CD4-positive, alpha-beta T cell (primary cell): ENCODE data around the gene IL17REL. TPM values are rescaled to one million over a fixed set of nuclear protein-coding genes. Genes with fewer than 3 reads are reported as not detected.

ENCODE experiments used
- ATAC-seq: fragments of 200-7000 bp; cut with Tn5 transposase; one replicate; pipeline ENCODE4 v1.10.0; 2022; ENCODE audit warnings: mild to moderate bottlenecking; ENCODE audit not compliant: poor library complexity
- CTCF ChIA-PET: fragments of 350-600 bp; sonication (Branson Sonifier 250); formaldehyde crosslinking; loops from one replicate; lab custom pipeline; 2021; ENCODE audit warnings: antibody characterized with exemption, inconsistent platforms; lab: Charles Lee
- POLR2A ChIA-PET: fragments of 350-600 bp; sonication (Branson Sonifier 250); formaldehyde crosslinking; loops from one replicate; lab custom pipeline; 2021; ENCODE audit warnings: antibody characterized with exemption, inconsistent platforms; lab: Charles Lee
- DNase-seq, 14 experiments: peaks; one replicate each; pipeline ENCODE4 v3.0.0-alpha.2; 2013 to 2020; ENCODE audit warnings: mixed read lengths in 2 of 14
- H3K27ac ChIP-seq, 2 donors: one replicate each; pipeline versions ENCODE4 v1.5.1 to v1.7.0; 2013; ENCODE audit warnings: low read length in 2 of 2, low read depth in 1 of 2, mild to moderate bottlenecking in 1 of 2
- H3K27me3 ChIP-seq, 2 experiments: 1 replicate in 1 of 2; 2 replicates in 1 of 2; pipeline versions ENCODE4 v1.6.1 to v1.7.0; 2013; ENCODE audit warnings: low read length in 2 of 2, control low read depth in 1 of 2, mild to moderate bottlenecking in 1 of 2, moderate library complexity in 1 of 2; ENCODE audit not compliant: insufficient read depth in 2 of 2, control insufficient read depth in 1 of 2
- H3K36me3 ChIP-seq: one replicate; pipeline ENCODE4 v1.6.1; 2013; ENCODE audit warnings: low read length, control low read depth; ENCODE audit not compliant: insufficient read depth
- H3K4me1 ChIP-seq: one replicate; pipeline ENCODE4 v1.6.1; 2013; ENCODE audit warnings: low read length, control low read depth; ENCODE audit not compliant: insufficient read depth
- H3K4me3 ChIP-seq: one replicate; pipeline ENCODE4 v1.5.1; 2013; ENCODE audit warnings: mild to moderate bottlenecking, low read length, moderate library complexity
- H3K9me3 ChIP-seq, 2 experiments: 1 replicate in 1 of 2; 2 replicates in 1 of 2; pipeline versions ENCODE4 v1.6.1 to v1.7.0; 2013; ENCODE audit warnings: low read length in 2 of 2, mild to moderate bottlenecking in 2 of 2, control low read depth in 1 of 2, moderate library complexity in 1 of 2; ENCODE audit not compliant: control insufficient read depth in 1 of 2, insufficient read depth in 1 of 2
- H3K27ac Mint-ChIP-seq: one replicate; pipeline ENCODE4 v1.8.0; 2020; ENCODE audit warnings: mixed read lengths
- H3K27me3 Mint-ChIP-seq: one replicate; pipeline ENCODE4 v1.8.0; 2021; ENCODE audit warnings: mixed read lengths
- H3K36me3 Mint-ChIP-seq: one replicate; pipeline ENCODE4 v1.8.0; 2021; ENCODE audit warnings: low read depth, mixed read lengths
- H3K4me1 Mint-ChIP-seq: one replicate; pipeline ENCODE4 v1.8.0; 2021; ENCODE audit warnings: low read depth, mixed read lengths
- H3K4me3 Mint-ChIP-seq: one replicate; pipeline ENCODE4 v1.8.0; 2020; ENCODE audit warnings: mild to moderate bottlenecking, mixed read lengths
- H3K9me3 Mint-ChIP-seq: one replicate; pipeline ENCODE4 v1.8.0; 2020; ENCODE audit warnings: mixed read lengths
- intact Hi-C, 2 experiments: fragments of 100-400 bp; cut with DNase I in 1 of 2; cut with micrococcal nuclease in 1 of 2; formaldehyde crosslinking; loops; one replicate each; pipeline versions ENCODE4 v1.15.1 to v1.9.0; 2023 to 2025; cut with DNase I, micrococcal nuclease
- total RNA-seq, 174 experiments: library from RNA in 2 of 174; stranded (reverse) in 2 of 174; gene quantifications; one replicate each; pipeline ENCODE4 v1.2.3 and lab custom pipeline; 2021 to 2026
- TF ChIP-seq, protein P1 (sequence below): fragments of 200-600 bp; IDR thresholded peaks from one replicate; pipeline ENCODE4 v1.8.0; 2022; ENCODE audit warnings: antibody characterized with exemption, mild to moderate bottlenecking

IL17REL gene
- total RNA-seq, 2 experiments from 2014 or later: not detected

DNA sequence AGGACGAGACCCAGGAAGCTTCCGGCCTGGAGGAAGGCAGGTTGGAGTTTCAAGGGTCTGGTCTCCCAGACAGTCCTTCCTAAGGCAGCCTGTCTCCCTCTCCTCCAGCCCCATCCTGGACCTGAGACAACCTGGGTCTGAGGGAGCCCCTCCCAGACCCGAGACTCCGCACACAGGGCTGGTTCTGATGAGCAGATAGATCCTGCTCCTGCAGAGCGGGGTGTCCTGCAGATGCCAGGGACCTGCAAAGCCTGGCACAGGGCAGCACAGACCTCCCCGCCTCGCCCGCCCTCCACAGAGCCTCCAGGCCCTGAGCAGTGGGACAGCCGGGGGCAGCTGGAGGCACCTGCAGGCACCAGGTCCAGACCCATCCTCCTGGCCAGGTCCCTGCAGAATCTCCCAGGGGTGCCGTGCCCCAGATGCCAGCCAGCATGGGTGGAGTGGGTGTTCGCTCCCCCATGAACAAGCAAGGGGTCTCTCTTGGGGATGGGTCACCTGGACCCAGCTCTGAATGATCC, 44.2 kb downstream of the IL17REL start:
- Mint-ChIP-seq H3K36me3 (peaks cover 32% of the 10 kb centered on the region), H3K27me3 (no peaks in the 10 kb centered on the region), H3K9me3 (no peaks in the 10 kb centered on the region), H3K4me1 (peaks cover 38% of the 10 kb centered on the region), H3K27ac (peak overlapping the region; percentile 70), H3K4me3 (peak overlapping the region; percentile 30)
- intact Hi-C loops: no loop called here
- ChIA-PET CTCF (no interaction called here), POLR2A (interaction anchor here (3.6 kb wide), 1 partner anchor 32 kb away, joined by 32 read pairs; no protein-coding TSS in a partner anchor)
- Histone ChIP-seq H3K9me3 (no peaks in the 10 kb centered on the region), H3K36me3 (peaks cover 17% of the 10 kb centered on the region), H3K4me1 (peaks cover 80% of the 10 kb centered on the region), H3K27ac (no peak overlapping the region), H3K4me3 (no peak overlapping the region), H3K27me3 (no peaks in the 10 kb centered on the region)
- ATAC-seq (no peak), DNase-seq (peak in 4 of 14 experiments; percentile 4 to 50 (median 29))
- TF ChIP-seq, protein P1, sequence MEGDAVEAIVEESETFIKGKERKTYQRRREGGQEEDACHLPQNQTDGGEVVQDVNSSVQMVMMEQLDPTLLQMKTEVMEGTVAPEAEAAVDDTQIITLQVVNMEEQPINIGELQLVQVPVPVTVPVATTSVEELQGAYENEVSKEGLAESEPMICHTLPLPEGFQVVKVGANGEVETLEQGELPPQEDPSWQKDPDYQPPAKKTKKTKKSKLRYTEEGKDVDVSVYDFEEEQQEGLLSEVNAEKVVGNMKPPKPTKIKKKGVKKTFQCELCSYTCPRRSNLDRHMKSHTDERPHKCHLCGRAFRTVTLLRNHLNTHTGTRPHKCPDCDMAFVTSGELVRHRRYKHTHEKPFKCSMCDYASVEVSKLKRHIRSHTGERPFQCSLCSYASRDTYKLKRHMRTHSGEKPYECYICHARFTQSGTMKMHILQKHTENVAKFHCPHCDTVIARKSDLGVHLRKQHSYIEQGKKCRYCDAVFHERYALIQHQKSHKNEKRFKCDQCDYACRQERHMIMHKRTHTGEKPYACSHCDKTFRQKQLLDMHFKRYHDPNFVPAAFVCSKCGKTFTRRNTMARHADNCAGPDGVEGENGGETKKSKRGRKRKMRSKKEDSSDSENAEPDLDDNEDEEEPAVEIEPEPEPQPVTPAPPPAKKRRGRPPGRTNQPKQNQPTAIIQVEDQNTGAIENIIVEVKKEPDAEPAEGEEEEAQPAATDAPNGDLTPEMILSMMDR: no peak

DNA sequence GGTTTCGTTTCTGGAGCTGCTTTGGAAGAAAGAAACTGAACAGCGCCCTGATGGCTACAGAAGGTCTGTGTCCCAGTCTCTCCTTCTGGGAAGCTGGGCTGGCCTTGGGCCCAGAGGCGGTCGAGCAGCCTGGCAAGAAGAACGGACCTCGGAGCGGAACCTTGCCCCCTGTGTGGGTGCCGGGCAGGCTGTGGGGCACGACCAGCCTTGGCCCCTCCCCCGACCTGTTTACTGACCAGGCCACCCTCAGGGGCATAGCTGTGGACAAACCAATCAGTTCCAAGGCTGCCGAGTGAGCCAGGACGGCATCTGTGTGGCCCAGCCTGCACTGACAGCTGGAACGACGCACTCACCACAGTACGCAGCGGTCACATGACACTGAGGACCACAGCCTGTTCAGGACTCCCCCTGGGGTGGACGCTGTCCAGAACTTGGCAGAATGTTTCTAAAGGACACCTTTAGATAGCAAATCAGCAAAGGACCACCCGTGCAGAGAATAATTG, 44.8 kb downstream of the IL17REL start:
- peak in 4 of 14 experiments; percentile 1 to 45 (median 29) for DNase-seq
- Mint-ChIP-seq H3K9me3 (no peaks in the 10 kb centered on the region), H3K27me3 (no peaks in the 10 kb centered on the region), H3K27ac (peak overlapping the region; percentile 70), H3K4me3 (peak overlapping the region; percentile 77), H3K36me3 (peaks cover 37% of the 10 kb centered on the region), H3K4me1 (peaks cover 39% of the 10 kb centered on the region)
- TF ChIP-seq, protein P1: no peak
- Histone ChIP-seq H3K27me3 (no peaks in the 10 kb centered on the region), H3K27ac (no peak overlapping the region), H3K9me3 (no peaks in the 10 kb centered on the region), H3K4me1 (peaks cover 85% of the 10 kb centered on the region), H3K4me3 (no peak overlapping the region), H3K36me3 (peaks cover 23% of the 10 kb centered on the region)
- ChIA-PET CTCF (interaction anchor here (1.3 kb wide), 1 partner anchor 16 kb away, joined by 4 read pairs; no protein-coding TSS in a partner anchor), POLR2A (interaction anchor here (0.6 to 3.6 kb wide), 7 partner anchors 8 to 63 kb away, joined by 3 to 32 read pairs (median 5); no protein-coding TSS in a partner anchor)
- no peak for ATAC-seq
- intact Hi-C loops: no loop called here

DNA sequence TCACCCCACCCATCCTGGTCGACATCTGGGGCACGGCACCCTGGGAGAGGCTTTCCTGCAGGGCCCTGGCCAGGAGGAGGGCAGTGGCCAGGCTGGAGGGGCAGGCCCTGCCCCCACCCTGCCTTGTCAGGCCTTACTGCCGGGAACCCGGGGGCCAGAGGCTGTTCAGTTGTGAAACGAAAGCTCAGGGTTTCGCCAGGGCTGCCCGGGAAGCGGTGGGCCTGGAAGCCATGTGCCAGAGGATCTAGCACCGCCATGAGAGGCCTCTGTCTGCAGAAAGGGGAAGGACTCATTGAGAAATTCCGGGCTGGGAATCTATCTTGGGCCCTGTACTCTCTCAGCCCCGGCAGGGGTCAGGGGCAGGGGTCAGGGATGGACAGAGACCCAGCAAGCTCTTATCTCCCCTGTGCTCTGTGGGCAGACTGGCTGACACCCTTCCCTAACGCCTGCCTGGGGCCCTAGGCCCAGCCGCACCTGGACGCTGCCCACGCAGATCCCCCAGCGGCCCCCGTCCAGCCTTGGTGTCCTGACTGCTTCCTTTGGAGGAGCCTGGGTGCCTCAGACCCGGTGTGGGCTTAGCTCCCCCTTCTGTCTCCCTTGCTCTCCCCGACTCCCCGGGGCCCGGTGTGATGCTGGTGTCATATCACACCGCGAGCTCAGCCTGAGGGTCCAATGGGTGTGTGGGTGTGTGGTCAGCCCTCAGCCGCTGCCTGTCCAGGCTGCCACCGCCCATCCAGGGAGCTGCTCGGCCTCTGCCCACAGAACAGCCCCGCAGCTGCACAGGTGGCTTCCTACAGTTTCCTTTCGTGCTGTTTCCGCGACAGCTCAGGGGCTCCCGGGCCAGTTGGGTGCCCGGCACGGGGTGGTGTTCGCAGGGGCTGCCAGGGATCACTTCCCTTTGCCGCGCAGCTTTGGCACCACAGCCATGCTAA, 45.5 kb downstream of the IL17REL start:
- H3K4me3 ChIP-seq: no peak overlapping the region
- H3K36me3 ChIP-seq: peaks cover 28% of the 10 kb centered on the region
- Mint-ChIP-seq H3K27ac (peak overlapping the region; percentile 97), H3K4me3 (peak overlapping the region; percentile 77), H3K36me3 (peaks cover 42% of the 10 kb centered on the region), H3K9me3 (no peaks in the 10 kb centered on the region), H3K27me3 (no peaks in the 10 kb centered on the region), H3K4me1 (peaks cover 39% of the 10 kb centered on the region)
- CTCF ChIA-PET: interaction anchor here (1.3 to 1.6 kb wide), 2 partner anchors 16 to 36 kb away, joined by 3 to 4 read pairs; no protein-coding TSS in a partner anchor
- H3K9me3 ChIP-seq: no peaks in the 10 kb centered on the region
- intact Hi-C loops: no loop called here
- no peaks in the 10 kb centered on the region for H3K27me3 ChIP-seq
- no peak overlapping the region for H3K27ac ChIP-seq
- peaks cover 84% of the 10 kb centered on the region for H3K4me1 ChIP-seq
- POLR2A ChIA-PET: interaction anchor here (0.6 to 3.6 kb wide), 8 partner anchors 9 to 128 kb away, joined by 3 to 32 read pairs (median 4); no protein-coding TSS in a partner anchor
- DNase-seq: peak in 4 of 14 experiments; percentile 3 to 62 (median 48)
- TF ChIP-seq, protein P1: no peak
- no peak for ATAC-seq
